ENCODE results near the gene TUBB3.

TUBB3 gene

DNA sequence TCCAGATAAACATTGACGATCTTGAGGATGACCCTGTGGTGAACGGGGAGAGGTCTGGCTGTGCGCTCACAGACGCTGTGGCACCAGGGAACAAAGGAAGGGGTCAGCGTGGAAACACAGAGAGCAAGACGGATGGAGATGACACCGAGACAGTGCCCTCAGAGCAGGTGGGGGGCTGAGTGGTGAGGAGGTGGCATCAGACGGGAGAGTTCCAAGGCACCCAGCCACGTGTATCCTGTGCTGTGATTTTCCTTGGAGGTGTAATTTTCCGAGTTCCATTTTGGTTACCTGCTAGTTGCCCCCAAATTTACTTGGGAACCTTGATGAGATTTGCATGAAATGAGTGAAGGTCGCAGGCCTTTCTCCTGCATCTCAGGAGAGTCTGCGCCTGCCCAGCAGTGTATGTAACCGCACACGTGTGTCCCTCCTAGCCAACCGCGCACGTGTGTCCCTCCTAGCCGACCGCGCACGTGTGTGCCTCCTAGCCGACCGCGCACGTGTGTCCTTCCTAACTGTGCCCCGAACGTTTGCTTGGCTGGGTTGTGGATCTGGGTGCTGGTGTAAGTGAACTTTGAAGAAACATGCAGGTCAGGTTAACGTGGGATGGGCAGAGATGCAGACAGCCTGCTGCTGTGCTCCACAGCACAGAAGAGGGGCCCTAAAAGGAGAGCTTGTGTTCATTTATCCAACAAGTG is 39.6 kb upstream of the TUBB3 start:
- H3K27ac ChIP-seq, result no peak overlapping the region
- no peak overlapping the region for H3K4me3 ChIP-seq (ENCODE audit: low read depth in 1 of 2, low read length in 1 of 2)
- H3K27me3 ChIP-seq, result no peaks in the 10 kb centered on the region
- no peaks in the 10 kb centered on the region for H3K4me1 ChIP-seq (ENCODE audit: control insufficient read depth in 1 of 2, insufficient read depth in 1 of 2, low read depth in 1 of 2, low read length in 1 of 2)
- no peaks in the 10 kb centered on the region for H3K9me3 ChIP-seq
- TF ChIP-seq, protein P1, sequence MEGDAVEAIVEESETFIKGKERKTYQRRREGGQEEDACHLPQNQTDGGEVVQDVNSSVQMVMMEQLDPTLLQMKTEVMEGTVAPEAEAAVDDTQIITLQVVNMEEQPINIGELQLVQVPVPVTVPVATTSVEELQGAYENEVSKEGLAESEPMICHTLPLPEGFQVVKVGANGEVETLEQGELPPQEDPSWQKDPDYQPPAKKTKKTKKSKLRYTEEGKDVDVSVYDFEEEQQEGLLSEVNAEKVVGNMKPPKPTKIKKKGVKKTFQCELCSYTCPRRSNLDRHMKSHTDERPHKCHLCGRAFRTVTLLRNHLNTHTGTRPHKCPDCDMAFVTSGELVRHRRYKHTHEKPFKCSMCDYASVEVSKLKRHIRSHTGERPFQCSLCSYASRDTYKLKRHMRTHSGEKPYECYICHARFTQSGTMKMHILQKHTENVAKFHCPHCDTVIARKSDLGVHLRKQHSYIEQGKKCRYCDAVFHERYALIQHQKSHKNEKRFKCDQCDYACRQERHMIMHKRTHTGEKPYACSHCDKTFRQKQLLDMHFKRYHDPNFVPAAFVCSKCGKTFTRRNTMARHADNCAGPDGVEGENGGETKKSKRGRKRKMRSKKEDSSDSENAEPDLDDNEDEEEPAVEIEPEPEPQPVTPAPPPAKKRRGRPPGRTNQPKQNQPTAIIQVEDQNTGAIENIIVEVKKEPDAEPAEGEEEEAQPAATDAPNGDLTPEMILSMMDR (IDR thresholded peaks at IDR 0.05), result no peak
- H3K36me3 ChIP-seq, result peaks cover 98% of the 10 kb centered on the region

DNA sequence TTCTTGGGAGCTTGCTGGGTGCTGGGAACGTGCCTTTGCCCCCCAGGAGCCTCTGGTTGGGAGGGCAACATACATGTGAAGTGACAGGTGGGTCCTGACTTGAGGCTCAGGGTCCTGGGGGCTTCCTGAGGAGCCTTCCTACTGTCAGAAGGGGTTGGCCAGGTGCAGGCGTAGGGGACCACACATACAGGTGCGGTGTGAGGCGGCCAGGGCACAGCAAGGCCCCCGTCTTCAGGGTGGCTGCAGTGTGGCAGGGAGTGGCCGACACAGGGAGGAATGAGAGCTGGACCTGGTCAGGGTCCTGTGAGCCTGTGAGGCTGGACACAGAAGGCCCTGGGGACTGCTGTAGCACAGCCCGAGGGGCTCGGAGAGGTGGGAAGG is 39.1 kb upstream of the TUBB3 start:
- H3K4me1 ChIP-seq (ENCODE audit: control insufficient read depth in 1 of 2, insufficient read depth in 1 of 2, low read depth in 1 of 2, low read length in 1 of 2), result no peaks in the 10 kb centered on the region
- H3K27ac ChIP-seq, result no peak overlapping the region
- no peaks in the 10 kb centered on the region for H3K9me3 ChIP-seq
- no peaks in the 10 kb centered on the region for H3K27me3 ChIP-seq
- TF ChIP-seq, protein P1 (IDR thresholded peaks at IDR 0.05), result no peak
- peaks cover 97% of the 10 kb centered on the region for H3K36me3 ChIP-seq
- H3K4me3 ChIP-seq (ENCODE audit: low read depth in 1 of 2, low read length in 1 of 2), result no peak overlapping the region

DNA sequence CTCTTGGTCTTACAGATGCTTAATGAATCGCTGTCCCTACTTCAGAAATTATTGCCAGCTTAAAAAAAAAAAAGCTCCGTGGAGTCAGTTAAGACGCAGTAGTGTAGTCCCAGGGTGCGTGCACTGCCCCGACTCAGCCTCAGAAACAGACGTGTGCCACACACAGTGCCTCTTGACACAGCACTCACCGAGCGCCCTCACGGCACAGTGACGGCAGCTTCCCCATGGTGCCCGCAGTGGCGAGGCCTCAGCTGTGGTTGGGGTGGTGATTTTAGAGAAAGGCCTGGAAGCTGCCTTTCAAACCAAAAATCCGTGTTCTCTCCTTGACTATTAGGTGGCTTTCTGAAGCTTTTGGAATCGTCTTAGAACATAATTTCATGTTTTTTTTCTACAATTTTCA is 35.9 kb upstream of the TUBB3 start:
- TF ChIP-seq, protein P1 (IDR thresholded peaks at IDR 0.05), result no peak
- no peak overlapping the region for H3K4me3 ChIP-seq (ENCODE audit: low read depth in 1 of 2, low read length in 1 of 2)
- peaks cover 97% of the 10 kb centered on the region for H3K36me3 ChIP-seq
- no peaks in the 10 kb centered on the region for H3K27me3 ChIP-seq
- H3K4me1 ChIP-seq (ENCODE audit: control insufficient read depth in 1 of 2, insufficient read depth in 1 of 2, low read depth in 1 of 2, low read length in 1 of 2), result no peaks in the 10 kb centered on the region
- no peaks in the 10 kb centered on the region for H3K9me3 ChIP-seq
- no peak overlapping the region for H3K27ac ChIP-seq

DNA sequence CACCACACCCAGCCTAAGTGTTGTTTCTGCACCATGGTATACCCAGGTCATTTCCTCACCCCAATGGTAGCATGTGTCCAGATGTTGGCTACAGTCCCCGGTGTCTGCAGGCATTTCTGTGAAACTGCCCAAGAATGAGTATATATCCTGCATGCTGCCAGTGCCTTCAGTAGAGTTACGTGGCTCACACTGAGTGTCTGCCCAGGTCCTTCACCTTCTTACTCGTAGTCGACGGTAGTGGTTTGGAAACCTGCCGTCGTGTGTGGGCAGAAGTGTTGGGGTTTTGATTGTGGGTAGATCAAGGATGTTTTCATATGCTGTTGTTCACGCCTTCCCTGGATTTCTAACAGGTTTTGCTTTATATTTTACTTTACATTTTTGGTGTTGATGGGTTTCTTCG is 32.9 kb upstream of the TUBB3 start:
- no peak overlapping the region for H3K27ac ChIP-seq
- no peak overlapping the region for H3K4me3 ChIP-seq (ENCODE audit: low read depth in 1 of 2, low read length in 1 of 2)
- no peaks in the 10 kb centered on the region for H3K27me3 ChIP-seq
- no peaks in the 10 kb centered on the region for H3K4me1 ChIP-seq (ENCODE audit: control insufficient read depth in 1 of 2, insufficient read depth in 1 of 2, low read depth in 1 of 2, low read length in 1 of 2)
- H3K9me3 ChIP-seq, result no peaks in the 10 kb centered on the region
- H3K36me3 ChIP-seq, result peaks cover 97% of the 10 kb centered on the region
- TF ChIP-seq, protein P1 (IDR thresholded peaks at IDR 0.05), result no peak

DNA sequence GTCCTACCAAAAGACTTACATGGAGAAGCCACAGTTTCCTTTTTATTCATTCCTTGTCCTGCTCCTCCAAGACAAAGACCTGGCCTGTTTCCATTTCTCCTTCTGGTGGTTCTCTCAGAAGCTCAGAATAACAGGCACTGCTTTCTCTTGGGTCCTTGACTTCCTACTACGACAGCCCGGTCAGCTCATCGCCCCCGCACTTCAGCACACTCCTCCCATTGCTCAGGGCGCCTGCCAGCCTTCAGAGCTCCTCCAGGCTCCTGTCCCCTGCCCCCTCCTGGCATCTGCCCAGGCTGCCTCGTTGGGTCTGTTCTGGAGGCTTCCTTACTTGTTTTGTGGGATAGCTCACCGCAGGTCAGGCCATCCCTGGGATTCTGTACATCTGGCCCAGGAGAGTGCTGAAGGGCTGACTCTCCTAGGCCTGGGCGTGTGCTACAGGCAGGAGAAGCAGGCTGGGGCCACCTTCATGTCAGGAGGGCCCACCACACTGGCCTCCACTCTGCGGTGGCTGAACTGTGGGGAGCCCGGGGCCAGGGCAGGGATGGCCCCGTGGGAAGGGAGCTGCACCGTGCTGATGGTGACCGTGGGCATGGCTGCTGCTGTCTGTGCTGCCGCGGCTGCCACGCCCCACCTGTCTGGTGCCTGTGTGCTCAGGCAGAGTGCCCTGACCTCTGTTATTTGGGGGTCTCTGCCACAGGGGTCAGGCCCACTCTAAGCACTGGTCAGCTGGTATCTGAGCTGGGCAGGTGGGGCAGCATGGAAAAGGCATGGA is 32.1 kb upstream of the TUBB3 start:
- Histone ChIP-seq H3K4me3 (ENCODE audit: low read depth in 1 of 2, low read length in 1 of 2) (no peak overlapping the region), H3K9me3 (no peaks in the 10 kb centered on the region), H3K36me3 (peaks cover 97% of the 10 kb centered on the region), H3K27ac (no peak overlapping the region), H3K4me1 (ENCODE audit: control insufficient read depth in 1 of 2, insufficient read depth in 1 of 2, low read depth in 1 of 2, low read length in 1 of 2) (no peaks in the 10 kb centered on the region), H3K27me3 (no peaks in the 10 kb centered on the region)
- TF ChIP-seq, protein P1 (IDR thresholded peaks at IDR 0.05), result no peak

Measured in neutrophil (primary cell).